Measurements from ENCODE around the gene ADCY6.

- TF ChIP-seq CTCF (IDR thresholded peaks at IDR 0.05; ENCODE audit: borderline replicate concordance, extremely low read depth, low read length, poor library complexity, severe bottlenecking) (no peak), EZH2 (IDR thresholded peaks at IDR 0.05; ENCODE audit: borderline replicate concordance, low read depth, low read length, severe bottlenecking) (no peak)
Observed at GRCh38 chr12:48787791-48788523, 932 bp downstream of the ADCY6 start.

All from DND-41 (cell line).